Spleen (tissue), 11 donors: Measurements from ENCODE around the gene PCNX3. TPM values are rescaled to one million over a fixed set of nuclear protein-coding genes. Genes with fewer than 3 reads are reported as not detected.
A peak's percentile ranks its signal among the peaks of the same experiment; 100 is the strongest.

ENCODE experiments used
- DNase-seq: peaks from one replicate; pipeline ENCODE4 v3.0.0-alpha.2; 2020
- H3K27ac ChIP-seq, 8 donors: fragments of 200-600 bp; sonication (generic) in 7 of 8; 1 replicate in 4 of 8; 2 replicates in 4 of 8; pipeline versions ENCODE4 v1.5.0 to v1.8.0; 2016 to 2021; ENCODE audit warnings: inconsistent platforms in 4 of 8, mild to moderate bottlenecking in 4 of 8, moderate library complexity in 1 of 8
- H3K27me3 ChIP-seq, 7 donors: fragments of 200-600 bp; sonication (generic) in 6 of 7; replicated peaks in 1 of 7; 1 replicate in 4 of 7; 2 replicates in 3 of 7; pipeline versions ENCODE4 v1.5.0 to v1.8.0; 2016 to 2021; ENCODE audit warnings: inconsistent platforms in 3 of 7, mild to moderate bottlenecking in 1 of 7
- H3K36me3 ChIP-seq, 6 donors: fragments of 200-600 bp; sonication (generic) in 5 of 6; 1 replicate in 4 of 6; 2 replicates in 2 of 6; pipeline versions ENCODE4 v1.5.0 to v1.8.0; 2016 to 2021; ENCODE audit warnings: inconsistent platforms in 2 of 6
- H3K4me1 ChIP-seq, 6 donors: fragments of 200-600 bp; sonication (generic) in 5 of 6; 1 replicate in 3 of 6; 2 replicates in 3 of 6; pipeline versions ENCODE4 v1.5.0 to v1.8.0; 2016 to 2021; ENCODE audit warnings: inconsistent platforms in 3 of 6
- H3K4me3 ChIP-seq, 8 donors: fragments of 200-600 bp; sonication (generic) in 7 of 8; 1 replicate in 4 of 8; 2 replicates in 4 of 8; pipeline versions ENCODE4 v1.5.0 to v1.8.0; 2016 to 2021; ENCODE audit warnings: inconsistent platforms in 4 of 8, mild to moderate bottlenecking in 4 of 8, moderate library complexity in 2 of 8
- H3K9me3 ChIP-seq, 8 donors: fragments of 200-600 bp; sonication (generic) in 7 of 8; 1 replicate in 4 of 8; 2 replicates in 4 of 8; pipeline versions ENCODE4 v1.5.0 to v1.8.0; 2016 to 2021; ENCODE audit warnings: inconsistent platforms in 4 of 8
- POLR2A ChIP-seq, 3 donors: fragments of 450-650 bp; IDR thresholded peaks; one replicate each; pipeline ENCODE4 v1.5.1; 2017; ENCODE audit warnings: antibody characterized with exemption in 3 of 3, mild to moderate bottlenecking in 1 of 3
- POLR2AphosphoS5 ChIP-seq, 3 donors: sonication (generic); formaldehyde crosslinking; IDR thresholded peaks; one replicate each; pipeline ENCODE4 v1.5.1; 2017; ENCODE audit warnings: antibody characterized with exemption in 3 of 3
- WGBS, 5 donors: extraction: QIAGEN DNeasy Blood & Tissue Kit in 3 of 5; methylation state at CpG; one replicate each; pipeline versions ENCODE4 v1.1.5 to v1.1.7; 2013 to 2018; 5-methylcytosine and 5-hydroxymethylcytosine counted together
- intact Hi-C: fragments of 100-400 bp; cut with DNase I; formaldehyde crosslinking; loops from one replicate; pipeline ENCODE4 v1.15.0; 2023; ENCODE audit warnings: low total_unique reads
- polyA plus RNA-seq, 3 donors: library from polyadenylated mRNA; stranded (reverse); fragments of 200-250 nt; gene quantifications; one replicate each; pipeline ENCODE4 v1.2.1, GENCODE V29; 2013
- total RNA-seq, 7 donors: library from RNA; depleted of rRNA in 3 of 7; stranded (reverse); fragments of >200 nt in 3 of 7; fragmentation: NEBNext Ultra II Directional in 4 of 7; extraction: Animal tissue kit (Norgen Biotek cat#: 25700) in 4 of 7; gene quantifications; one replicate each; pipeline versions ENCODE4 v1.1.0 to v1.2.1, GENCODE V29; 2016 to 2021
- TF ChIP-seq, protein P1 (sequence below), 11 experiments: fragments of 200-600 bp in 7 of 11; fragments of 450-650 bp in 4 of 11; sonication (generic) in 4 of 11; IDR thresholded peaks in 8 of 11; conservative IDR thresholded peaks in 3 of 11; 1 replicate in 7 of 11; 2 replicates in 4 of 11; pipeline versions ENCODE4 v1.4.0 to v1.8.0; 2016 to 2021; ENCODE audit warnings: antibody characterized with exemption in 11 of 11, inconsistent platforms in 4 of 11, mild to moderate bottlenecking in 1 of 11
- donor health status: healthy with polysubstance abuse.
- donor health status: DM: no; HTN: no; CAD: no; lungs with moderate emphysema.
- donor health status: DM: no; HTN: no; CAD: no.
- donor health status: Bipolar disorder and iron deficiency.
- donor health status: healthy.
- donor health status: DM: no; HTN: no; CAD: no.
- donor health status: DM: yes; HTN: yes; CAD: no.

The PCNX3 gene
- total and polyA plus RNA-seq, 10 donors: 9.2 to 51.3 (median 46.9) TPM

DNA sequence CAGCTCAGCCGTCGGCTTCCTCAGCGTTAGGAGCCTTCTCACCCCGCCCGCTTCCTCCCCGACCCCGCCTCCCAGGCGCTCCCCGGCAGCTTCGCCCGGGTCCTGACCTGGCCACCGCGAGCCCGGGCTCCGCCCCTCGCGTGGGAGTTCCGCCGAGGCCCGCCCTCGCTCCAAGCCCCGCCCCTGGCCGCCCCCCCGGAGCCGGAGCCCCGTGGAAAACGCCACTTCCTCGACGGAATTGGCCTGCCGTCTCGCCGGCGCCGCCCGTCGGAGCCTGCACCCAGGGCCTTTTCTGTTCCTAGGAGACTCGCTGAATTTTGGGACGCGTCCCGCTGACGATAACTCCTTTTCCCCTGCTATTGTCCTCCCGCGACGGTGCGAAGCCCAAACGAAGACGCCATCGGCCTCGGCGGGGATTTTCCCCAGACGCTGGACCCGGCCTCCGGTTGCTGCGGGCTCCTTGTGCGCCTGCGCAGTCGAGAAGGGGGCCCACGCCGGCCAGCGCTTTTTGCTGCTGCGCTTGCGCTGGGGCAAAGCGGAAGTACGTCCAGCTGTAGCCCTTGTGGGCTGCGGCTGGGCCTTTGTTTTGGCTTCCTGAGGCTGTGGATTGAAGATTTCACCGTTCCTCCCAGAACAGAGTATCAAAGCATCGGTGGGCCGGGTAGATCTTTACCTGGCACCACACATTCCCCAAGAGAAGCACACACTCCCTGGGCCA is 37.1 kb downstream of the PCNX3 start:
- Histone ChIP-seq H3K36me3 (peaks cover 10 to 85% (median 76%) of the 10 kb centered on the region in 6 donors), H3K27me3 (no peaks in the 10 kb centered on the region), H3K4me3 (peak overlapping the region; percentile 35 to 83 (median 54)), H3K9me3 (no peaks in the 10 kb centered on the region), H3K4me1 (peaks cover 32 to 93% (median 66%) of the 10 kb centered on the region in 6 donors), H3K27ac (peak overlapping the region; percentile 92 to 99 (median 96))
- intact Hi-C loops: no loop called here
- DNase-seq: peak; percentile 100
- TF ChIP-seq POLR2A (IDR thresholded peaks at IDR 0.05): peak in 2 of 3 donors; percentile 56 to 75
- TF ChIP-seq POLR2AphosphoS5 (IDR thresholded peaks at IDR 0.05): peak; percentile 97 to 99 (median 98)
- TF ChIP-seq, protein P1, sequence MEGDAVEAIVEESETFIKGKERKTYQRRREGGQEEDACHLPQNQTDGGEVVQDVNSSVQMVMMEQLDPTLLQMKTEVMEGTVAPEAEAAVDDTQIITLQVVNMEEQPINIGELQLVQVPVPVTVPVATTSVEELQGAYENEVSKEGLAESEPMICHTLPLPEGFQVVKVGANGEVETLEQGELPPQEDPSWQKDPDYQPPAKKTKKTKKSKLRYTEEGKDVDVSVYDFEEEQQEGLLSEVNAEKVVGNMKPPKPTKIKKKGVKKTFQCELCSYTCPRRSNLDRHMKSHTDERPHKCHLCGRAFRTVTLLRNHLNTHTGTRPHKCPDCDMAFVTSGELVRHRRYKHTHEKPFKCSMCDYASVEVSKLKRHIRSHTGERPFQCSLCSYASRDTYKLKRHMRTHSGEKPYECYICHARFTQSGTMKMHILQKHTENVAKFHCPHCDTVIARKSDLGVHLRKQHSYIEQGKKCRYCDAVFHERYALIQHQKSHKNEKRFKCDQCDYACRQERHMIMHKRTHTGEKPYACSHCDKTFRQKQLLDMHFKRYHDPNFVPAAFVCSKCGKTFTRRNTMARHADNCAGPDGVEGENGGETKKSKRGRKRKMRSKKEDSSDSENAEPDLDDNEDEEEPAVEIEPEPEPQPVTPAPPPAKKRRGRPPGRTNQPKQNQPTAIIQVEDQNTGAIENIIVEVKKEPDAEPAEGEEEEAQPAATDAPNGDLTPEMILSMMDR (IDR thresholded peaks at IDR 0.05 in 8 of 11, conservative IDR thresholded peaks at IDR 0.05 in 3 of 11): peak in 6 of 11 experiments; percentile 4 to 43 (median 24)
- WGBS, 5 donors: 0 to 1% (median 0%) methylated on average over 43 to 68 of the region's 68 CpGs

DNA sequence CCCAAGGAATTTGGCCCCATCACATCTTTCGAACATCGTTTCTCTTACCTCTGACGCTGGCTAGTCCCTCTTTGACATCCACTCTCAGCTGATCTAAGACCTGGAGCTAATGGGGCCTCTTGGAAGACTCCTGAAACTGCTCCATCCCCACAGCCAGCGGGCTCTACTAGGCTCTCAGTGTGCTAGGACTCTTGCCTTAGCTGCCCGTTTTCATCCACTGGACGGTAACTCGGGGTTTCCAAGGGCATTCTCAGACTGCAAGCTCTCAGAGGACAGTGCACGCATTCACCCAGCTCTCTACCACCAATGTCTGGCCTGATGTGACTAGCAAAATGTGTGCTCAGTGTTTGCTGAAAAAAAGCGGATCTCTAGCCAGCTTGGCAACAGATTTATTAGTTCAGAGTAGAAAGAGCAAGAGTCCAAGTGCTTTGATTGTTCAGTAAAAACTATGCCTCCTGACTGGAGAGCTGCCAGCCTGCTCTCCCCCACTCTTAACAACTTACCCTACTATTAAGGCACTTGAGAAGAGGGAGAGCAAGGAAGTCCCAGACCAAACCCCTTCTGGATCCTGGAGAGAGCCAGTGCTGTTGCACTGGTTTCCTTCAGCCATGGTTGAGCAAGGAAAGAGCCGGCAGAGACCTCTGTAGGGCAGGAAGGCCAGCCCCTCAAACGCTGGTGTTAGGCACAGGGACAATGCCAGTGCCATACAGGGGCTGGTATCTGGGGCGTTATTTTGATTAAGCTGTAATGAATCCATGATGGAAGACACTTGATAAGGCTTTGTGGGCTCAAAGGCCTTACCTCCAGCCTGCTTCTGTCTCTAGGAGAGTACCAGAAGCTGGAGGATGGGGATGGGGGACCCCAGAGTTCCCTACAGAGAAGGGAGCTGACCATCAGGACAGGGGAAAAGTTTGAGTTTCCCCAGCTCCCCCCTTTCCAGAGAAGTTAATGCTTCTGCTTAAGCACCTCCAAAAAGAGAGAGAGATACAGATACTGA is 38.0 kb downstream of the PCNX3 start:
- Histone ChIP-seq H3K36me3 (peaks cover 19 to 85% (median 76%) of the 10 kb centered on the region in 6 donors), H3K9me3 (no peaks in the 10 kb centered on the region), H3K27ac (peak overlapping the region; percentile 92 to 99 (median 96)), H3K4me1 (peaks cover 32 to 92% (median 63%) of the 10 kb centered on the region in 6 donors), H3K27me3 (no peaks in the 10 kb centered on the region), H3K4me3 (peak overlapping the region; percentile 35 to 83 (median 54))
- 35 to 47% (median 40%) methylated on average over 12 of the region's 12 CpGs for WGBS, 5 donors
- TF ChIP-seq, protein P1 (IDR thresholded peaks at IDR 0.05 in 8 of 11, conservative IDR thresholded peaks at IDR 0.05 in 3 of 11): no peak
- TF ChIP-seq POLR2AphosphoS5 (IDR thresholded peaks at IDR 0.05): peak in 1 of 3 donors; percentile 3
- intact Hi-C loops: no loop called here
- DNase-seq: peak; percentile 59

DNA sequence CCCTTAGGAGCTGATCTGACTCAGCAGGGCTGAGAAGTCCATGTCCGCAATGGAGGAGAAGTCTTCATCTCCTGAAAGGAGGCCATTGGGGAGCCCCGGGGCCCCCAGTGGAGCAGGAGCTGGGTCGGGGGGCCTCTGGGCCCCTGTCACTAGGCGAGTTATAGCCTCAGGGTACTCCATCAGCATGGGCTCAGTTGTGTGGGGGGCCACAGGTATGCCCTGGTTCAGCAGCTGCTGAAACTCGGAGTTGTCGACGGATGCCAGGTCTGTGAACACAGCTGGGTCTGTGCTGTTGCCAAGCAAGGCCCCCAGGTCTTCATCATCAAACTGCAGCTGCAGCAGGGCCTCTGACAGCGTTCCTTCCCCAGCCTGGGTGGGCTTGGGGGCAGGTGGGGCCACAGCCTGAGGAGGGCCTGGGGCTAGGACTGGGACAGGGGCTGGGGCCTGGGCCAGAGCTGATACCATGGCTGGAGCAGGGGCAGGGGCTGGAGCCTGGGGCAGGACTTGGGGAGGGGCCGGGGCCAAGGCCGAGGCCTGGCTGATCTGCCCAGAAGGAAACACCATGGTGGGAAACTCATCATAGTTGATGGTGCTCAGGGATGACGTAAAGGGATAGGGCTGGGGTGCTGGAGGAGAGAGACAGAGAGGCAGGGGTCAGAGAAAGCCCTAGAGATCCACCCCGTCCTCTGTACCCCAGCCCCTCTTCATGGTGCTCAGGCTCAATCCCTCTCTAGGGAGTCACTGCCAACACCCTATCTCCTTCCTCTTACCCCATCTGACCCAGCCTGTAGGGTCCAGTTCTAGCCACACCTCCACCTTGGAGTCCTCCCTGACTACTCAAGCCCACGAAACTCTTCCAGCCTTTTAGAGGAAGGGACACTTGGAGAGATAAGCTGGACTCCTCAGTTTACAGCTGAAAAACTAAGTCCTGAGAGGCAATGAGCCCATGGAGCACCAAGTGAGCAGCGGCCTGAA is 39.1 kb downstream of the PCNX3 start:
- Histone ChIP-seq H3K27me3 (no peaks in the 10 kb centered on the region), H3K9me3 (no peaks in the 10 kb centered on the region), H3K4me1 (peaks cover 32 to 92% (median 64%) of the 10 kb centered on the region in 6 donors), H3K4me3 (no peak overlapping the region), H3K27ac (peak overlapping the region; percentile 92 to 99 (median 96)), H3K36me3 (peaks cover 11 to 85% (median 76%) of the 10 kb centered on the region in 6 donors)
- 89 to 98% (median 92%) methylated on average over 7 to 14 of the region's 14 CpGs for WGBS, 5 donors
- peak; percentile 80 for DNase-seq
- intact Hi-C loops: no loop called here
- TF ChIP-seq POLR2AphosphoS5 (IDR thresholded peaks at IDR 0.05): peak; percentile 4 to 77 (median 53)
- TF ChIP-seq POLR2A (IDR thresholded peaks at IDR 0.05): no peak
